ENCODE results near the gene NR5A1. TPM values are rescaled to one million over a fixed set of nuclear protein-coding genes. Genes with fewer than 3 reads are reported as not detected.

NR5A1 gene
- total RNA-seq, 1 experiment from 2014 or later = 0.64 TPM

GRCh38 chr9:124503713-124504529, 3.3 kb downstream of the NR5A1 start:
- Histone ChIP-seq H2AFZ (ENCODE audit: low read depth, low read length, poor library complexity, severe bottlenecking) (no peak overlapping the region), H3K27ac (ENCODE audit: low read depth, low read length) (no peak overlapping the region), H3K36me3 (ENCODE audit: control insufficient read depth in 1 of 2, insufficient read depth in 2 of 2, low read length in 2 of 2) (no peaks in the 10 kb centered on the region), H3K9me2 (ENCODE audit: insufficient read depth) (no peaks in the 10 kb centered on the region), H3K27me3 (ENCODE audit: insufficient read depth, low read length) (no peaks in the 10 kb centered on the region), H4K20me1 (ENCODE audit: insufficient read depth) (no peaks in the 10 kb centered on the region), H3K79me2 (ENCODE audit: insufficient read depth, low read length) (no peaks in the 10 kb centered on the region), H3K9me3 (ENCODE audit: control insufficient read depth in 1 of 2, insufficient read depth in 1 of 2, low read depth in 1 of 2, low read length in 2 of 2) (no peaks in the 10 kb centered on the region), H3K4me2 (ENCODE audit: low read length) (no peak overlapping the region), H3K9ac (ENCODE audit: low read length) (no peak overlapping the region), H3K4me3 (replicated peaks in 1 of 2; ENCODE audit: low read depth in 1 of 2, low read length in 2 of 2) (no peak overlapping the region), H3K4me1 (ENCODE audit: control insufficient read depth in 1 of 2, insufficient read depth in 2 of 2, low read length in 2 of 2) (no peaks in the 10 kb centered on the region)
- DNase-seq (ENCODE audit: low read depth, low spot score) (no peak), ATAC-seq (no peak)
- intact Hi-C loops (cut with micrococcal nuclease) = no loop called here
- ChIA-PET CTCF (no interaction called here), POLR2A (no interaction called here), RAD21 (ENCODE audit: low non-redundant PET in 1 of 2, low total read pairs in 2 of 2, uncharacterized antibody in 2 of 2, unreplicated experiment in 2 of 2) (no interaction called here)
- no TSS peak for BruUV-seq (replicated peaks)
- TF ChIP-seq FOSL1 (IDR thresholded peaks at IDR 0.05; ENCODE audit: low read depth) = no peak
- TF ChIP-seq ELF1 (IDR thresholded peaks at IDR 0.05; ENCODE audit: borderline replicate concordance, low read depth) = no peak
- TF ChIP-seq RAD21 (IDR thresholded peaks at IDR 0.05; ENCODE audit: low read depth) = no peak
- no peak for TF ChIP-seq EGR1 (IDR thresholded peaks at IDR 0.05; ENCODE audit: low read depth)
- TF ChIP-seq ZFX (IDR thresholded peaks at IDR 0.05) = no peak

- no peaks in the 10 kb centered on the region for H3K79me2 ChIP-seq (ENCODE audit: insufficient read depth, low read length)
- H3K27ac ChIP-seq (ENCODE audit: low read depth, low read length) = no peak overlapping the region
- DNase-seq (ENCODE audit: low read depth, low spot score) (no peak), ATAC-seq (no peak)
- H3K4me3 ChIP-seq (replicated peaks in 1 of 2; ENCODE audit: low read depth in 1 of 2, low read length in 2 of 2) = no peak overlapping the region
- intact Hi-C loops (cut with micrococcal nuclease) = no loop called here
- ChIA-PET CTCF (no interaction called here), POLR2A (no interaction called here), RAD21 (ENCODE audit: low non-redundant PET in 1 of 2, low total read pairs in 2 of 2, uncharacterized antibody in 2 of 2, unreplicated experiment in 2 of 2) (no interaction called here)
- H3K27me3 ChIP-seq (ENCODE audit: insufficient read depth, low read length) = no peaks in the 10 kb centered on the region
- no peak overlapping the region for H3K4me2 ChIP-seq (ENCODE audit: low read length)
- no peaks in the 10 kb centered on the region for H3K36me3 ChIP-seq (ENCODE audit: control insufficient read depth in 1 of 2, insufficient read depth in 2 of 2, low read length in 2 of 2)
- no peak overlapping the region for H2AFZ ChIP-seq (ENCODE audit: low read depth, low read length, poor library complexity, severe bottlenecking)
- BruUV-seq (replicated peaks) = no TSS peak
- H3K9me3 ChIP-seq (ENCODE audit: control insufficient read depth in 1 of 2, insufficient read depth in 1 of 2, low read depth in 1 of 2, low read length in 2 of 2) = no peaks in the 10 kb centered on the region
- no peaks in the 10 kb centered on the region for H4K20me1 ChIP-seq (ENCODE audit: insufficient read depth)
- no peaks in the 10 kb centered on the region for H3K4me1 ChIP-seq (ENCODE audit: control insufficient read depth in 1 of 2, insufficient read depth in 2 of 2, low read length in 2 of 2)
- no peaks in the 10 kb centered on the region for H3K9me2 ChIP-seq (ENCODE audit: insufficient read depth)
- H3K9ac ChIP-seq (ENCODE audit: low read length) = no peak overlapping the region
- TF ChIP-seq SP1 (IDR thresholded peaks at IDR 0.05; ENCODE audit: low read depth) (no peak), POLR2A (IDR thresholded peaks at IDR 0.05; ENCODE audit: borderline replicate concordance, extremely low read depth, insufficient read depth, insufficient read length) (no peak), ZFX (IDR thresholded peaks at IDR 0.05) (no peak), EZH2 (IDR thresholded peaks at IDR 0.05) (no peak), ZBTB33 (IDR thresholded peaks at IDR 0.05; ENCODE audit: extremely low read depth, insufficient replicate concordance, low read length) (no peak), EZH2phosphoT487 (IDR thresholded peaks at IDR 0.05; ENCODE audit: borderline replicate concordance) (no peak), SRF (IDR thresholded peaks at IDR 0.05; ENCODE audit: low read depth) (no peak), RAD21 (IDR thresholded peaks at IDR 0.05; ENCODE audit: low read depth) (no peak), ELF1 (IDR thresholded peaks at IDR 0.05; ENCODE audit: borderline replicate concordance, low read depth) (no peak), ATF3 (IDR thresholded peaks at IDR 0.05) (no peak), MAX (IDR thresholded peaks at IDR 0.05) (no peak), CTCF (IDR thresholded peaks at IDR 0.05 in 2 of 3, conservative IDR thresholded peaks at IDR 0.05 in 1 of 3; ENCODE audit: borderline replicate concordance in 1 of 3, insufficient read depth in 1 of 3, low read depth in 2 of 3, low read length in 2 of 3) (no peak)
Observed at GRCh38 chr9:124502711-124503702, 4.2 kb downstream of the NR5A1 start.

All from HCT116 (cell line).